Measurements from ENCODE around the gene HMX1.

HMX1 gene

DNA sequence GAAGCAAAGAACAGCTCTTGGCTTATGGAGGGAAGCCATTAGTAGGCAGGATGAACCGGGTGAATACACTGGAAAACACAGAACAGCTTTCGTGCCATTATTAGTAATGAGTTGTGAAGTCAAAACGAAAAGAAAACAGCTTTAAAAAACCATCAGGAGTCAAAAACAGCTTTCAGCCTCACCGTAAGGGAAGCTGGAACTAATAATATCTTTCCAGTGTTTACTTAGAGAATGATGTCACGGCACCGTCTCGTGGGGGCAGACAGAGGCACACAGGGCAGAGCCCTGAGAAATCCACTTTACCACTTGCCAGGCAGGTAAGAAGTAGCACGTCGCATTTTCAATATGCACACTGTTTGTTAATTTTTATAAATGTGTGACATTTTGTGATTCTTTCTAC is 37.9 kb upstream of the HMX1 start:
- peak; percentile 6 for DNase-seq

DNA sequence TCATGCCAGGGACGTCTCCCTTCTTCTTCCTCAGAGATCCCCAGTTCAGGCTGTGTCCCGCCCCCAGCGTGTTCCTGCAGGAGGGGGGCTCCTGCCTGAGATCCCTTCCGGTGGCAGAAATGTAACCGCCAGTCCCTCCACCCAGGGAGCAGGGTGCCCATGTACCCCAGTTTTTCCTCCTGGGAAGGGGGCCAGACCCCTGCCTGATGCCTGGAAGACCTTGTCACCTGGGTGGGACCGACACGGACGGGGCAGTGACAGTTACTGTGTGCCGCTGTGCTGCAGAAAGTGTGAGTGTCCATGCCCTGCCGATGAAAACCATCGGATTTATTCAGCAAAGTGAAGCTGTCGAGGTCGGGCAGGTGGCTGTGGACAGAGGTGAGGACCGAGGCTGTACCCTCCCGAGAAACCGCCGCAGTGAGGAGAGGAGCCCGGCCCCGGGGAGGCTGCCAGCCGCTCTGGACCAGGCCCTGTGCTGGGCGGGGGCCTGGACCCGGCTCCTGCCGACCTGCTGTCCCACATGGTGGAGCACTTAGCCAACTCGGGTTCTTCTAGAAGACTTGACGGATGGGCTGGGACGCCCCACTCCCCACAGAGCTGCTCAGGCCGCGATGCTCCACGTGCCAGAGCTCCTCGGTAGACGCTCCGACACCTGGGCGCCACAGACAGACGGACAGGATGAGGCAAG is 36.7 kb upstream of the HMX1 start:
- DNase-seq, result peak; percentile 9

DNA sequence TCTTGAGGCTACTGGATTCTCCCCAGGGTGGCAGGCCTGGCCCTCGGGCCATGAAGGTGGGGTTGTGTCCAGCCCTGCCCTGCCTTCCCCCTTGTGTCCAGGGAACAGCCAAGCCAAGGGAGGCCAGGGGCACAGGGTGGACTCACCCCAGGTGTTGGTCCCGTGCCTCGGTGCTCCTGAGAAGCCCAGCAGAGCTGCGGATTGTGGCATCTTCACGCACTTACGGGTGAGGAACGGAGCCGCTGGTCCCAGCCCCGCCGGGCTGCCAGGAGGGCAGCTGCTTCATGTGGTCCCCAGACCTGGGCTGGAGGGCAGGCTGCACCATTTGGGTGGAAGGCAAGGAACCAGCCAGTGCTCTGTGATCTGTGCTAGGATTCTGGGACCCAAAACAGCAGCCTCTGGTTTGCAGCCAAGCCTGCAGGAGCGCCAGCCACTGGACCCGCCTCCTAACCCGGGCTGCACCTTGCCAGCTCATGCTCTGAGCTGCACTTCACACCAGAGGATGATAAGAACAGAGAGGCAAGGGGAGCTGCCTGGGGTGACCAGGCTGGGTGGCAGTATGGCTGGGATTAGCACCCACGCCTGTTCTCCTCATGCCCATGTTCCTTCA is 36.1 kb upstream of the HMX1 start:
- peak; percentile 11 for DNase-seq

DNA sequence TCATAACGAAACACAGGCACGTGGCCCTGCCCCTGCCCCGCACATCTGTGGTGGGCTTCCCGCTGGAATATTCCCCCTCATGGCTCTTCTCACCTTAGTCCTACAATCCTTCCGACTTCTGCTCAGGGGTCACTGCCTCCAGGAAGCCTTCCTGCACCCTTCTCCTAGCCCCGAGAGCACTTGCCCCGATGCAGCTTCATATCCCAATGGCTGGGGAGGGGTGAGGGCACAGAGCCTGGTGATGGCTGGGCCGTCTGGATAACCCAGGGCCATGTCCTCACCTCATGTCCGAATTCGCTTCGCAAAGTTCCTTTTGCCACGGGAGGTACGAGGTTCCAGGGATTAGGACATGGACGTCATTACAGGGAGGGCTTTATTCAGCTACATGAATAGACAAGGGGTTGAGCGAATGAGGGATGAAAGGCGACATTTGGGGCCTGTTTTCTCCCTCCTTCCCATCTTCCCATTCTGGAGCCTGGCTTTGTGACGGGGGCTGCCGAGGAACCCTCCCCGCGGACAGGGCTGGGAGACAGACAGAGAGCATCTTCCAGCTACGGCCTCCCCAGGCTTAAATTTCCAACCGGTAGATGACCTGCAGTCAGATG is 35.5 kb upstream of the HMX1 start:
- peak; percentile 16 for DNase-seq

DNA sequence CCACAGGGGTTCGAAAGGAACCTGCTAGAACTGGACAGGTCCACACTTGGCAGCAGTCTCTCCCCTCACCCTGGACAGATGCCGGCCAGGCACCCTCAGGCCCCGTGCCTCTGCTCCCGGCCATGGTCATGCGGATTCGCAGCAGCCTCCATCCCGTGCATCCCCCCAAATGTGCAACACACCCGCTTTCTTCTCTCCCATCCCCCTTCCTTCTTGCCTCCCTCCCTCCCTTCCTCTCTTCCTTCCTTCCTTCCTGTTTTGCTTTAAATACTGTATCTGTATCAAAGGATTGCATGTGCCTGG is 35.0 kb upstream of the HMX1 start:
- DNase-seq, result peak; percentile 5

- peak; percentile 12 for DNase-seq
These were observed 34.4 kb upstream of the HMX1 start for GRCh38 chr4:8905773-8906667.

- peak; percentile 12 for DNase-seq
These were observed 33.7 kb upstream of the HMX1 start for GRCh38 chr4:8905226-8905772.

DNA sequence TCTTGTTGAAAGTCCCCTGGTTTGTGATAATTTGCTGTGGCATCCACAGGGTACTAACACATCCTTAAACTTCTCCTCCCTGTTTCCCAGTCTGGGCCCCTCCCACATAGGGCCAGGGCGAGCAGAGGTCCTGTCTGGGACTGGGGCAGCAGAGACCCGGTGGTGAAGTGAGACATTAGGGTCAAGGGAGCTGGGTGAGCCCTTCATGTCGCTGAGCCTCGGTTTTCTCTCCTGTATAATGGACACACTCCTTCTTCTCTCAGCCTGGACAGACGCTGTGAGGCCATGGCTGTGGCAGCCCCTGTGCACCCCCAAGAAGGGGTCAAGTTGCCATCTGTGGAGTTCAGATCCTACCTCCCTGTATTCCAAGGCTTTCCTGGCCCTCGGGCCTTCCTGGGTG is 33.0 kb upstream of the HMX1 start:
- DNase-seq, result peak; percentile 3

- DNase-seq, result no peak
These were observed 32.4 kb upstream of the HMX1 start for GRCh38 chr4:8904041-8904501.

DNA sequence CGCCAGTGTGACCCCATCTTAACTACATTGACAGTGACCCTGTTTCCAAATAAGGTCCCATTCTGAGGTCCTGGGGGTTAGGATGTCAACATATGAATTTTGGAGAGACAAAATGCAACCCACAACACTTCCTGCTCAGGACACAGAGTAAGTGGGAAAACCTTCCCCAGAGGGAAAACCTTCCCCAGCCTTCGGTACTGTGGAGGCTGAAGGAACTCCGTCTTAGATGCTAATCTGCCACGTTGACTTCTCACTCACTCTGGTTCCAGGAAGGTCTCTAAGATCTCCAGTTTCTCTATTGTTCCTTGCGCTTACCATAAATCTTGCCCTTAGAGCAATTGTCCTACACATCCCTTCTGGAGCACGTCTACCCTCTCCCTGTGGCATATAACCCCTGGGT is 29.7 kb upstream of the HMX1 start:
- DNase-seq, result no peak

- DNase-seq, result no peak
These were observed 28.9 kb upstream of the HMX1 start for GRCh38 chr4:8900588-8900987.

DNA sequence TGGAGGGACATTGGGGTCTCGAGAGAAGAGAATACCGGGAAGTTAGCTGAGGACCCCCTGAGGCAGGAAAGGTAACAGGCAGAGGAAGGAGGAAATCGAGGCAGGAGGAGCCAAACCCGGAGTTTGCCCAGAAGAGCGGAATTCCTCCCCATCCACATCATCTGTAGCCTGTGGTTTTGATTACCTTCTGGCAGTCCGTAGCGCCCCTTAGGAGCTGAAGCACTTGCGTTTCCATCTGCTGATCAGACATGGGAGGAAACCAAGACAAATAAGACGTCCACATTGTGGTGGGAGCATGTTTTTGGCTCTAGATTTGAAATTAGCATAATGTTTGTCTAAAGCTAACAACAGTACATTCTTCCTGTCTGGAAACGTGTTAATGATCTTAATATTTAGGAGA is 26.8 kb upstream of the HMX1 start:
- DNase-seq, result no peak

DNA sequence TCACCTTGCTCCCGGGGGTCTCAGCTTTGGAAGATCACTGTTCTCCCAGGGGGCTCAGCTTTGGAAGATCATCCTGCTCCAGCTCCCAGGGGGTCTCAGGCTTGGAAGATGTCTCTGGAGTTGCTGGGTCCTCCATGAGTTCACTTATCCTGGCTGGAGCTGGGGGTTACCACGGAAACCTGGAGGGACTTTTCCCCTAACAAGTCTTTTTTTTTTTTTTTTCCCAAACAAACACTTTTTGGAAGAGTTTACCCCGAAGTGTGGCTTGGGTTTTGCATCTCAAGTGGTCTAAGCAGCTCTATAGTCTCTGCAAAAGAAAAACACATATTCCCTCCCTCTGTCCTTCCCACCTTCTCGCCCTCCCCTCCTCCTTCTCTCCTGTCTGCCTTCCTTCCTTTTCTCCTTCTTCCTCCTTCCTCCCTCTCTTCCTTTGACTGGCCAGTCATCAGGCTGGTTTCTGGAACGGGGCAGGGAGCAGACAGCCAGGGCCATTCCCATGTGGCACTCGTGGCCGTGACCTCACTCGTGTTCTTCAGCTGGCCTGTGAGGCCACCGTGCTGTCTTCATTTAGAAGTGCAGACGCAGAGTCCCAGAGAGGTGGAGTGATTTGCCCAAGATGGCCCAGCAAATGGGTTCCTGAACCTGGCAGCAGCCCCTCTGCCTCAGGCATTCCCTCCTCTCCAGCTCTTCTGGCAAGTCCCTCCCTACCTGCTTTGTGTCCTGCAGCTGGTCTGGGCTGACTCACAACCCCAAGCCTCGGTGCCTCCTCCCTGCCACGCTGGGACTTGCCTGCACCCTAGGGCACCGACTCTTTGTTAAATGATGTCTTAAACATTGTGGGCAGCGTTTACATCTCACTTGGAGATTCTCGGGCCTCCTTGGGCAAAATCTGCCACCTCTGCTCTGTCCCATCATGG is 25.9 kb upstream of the HMX1 start:
- no peak for DNase-seq

DNA sequence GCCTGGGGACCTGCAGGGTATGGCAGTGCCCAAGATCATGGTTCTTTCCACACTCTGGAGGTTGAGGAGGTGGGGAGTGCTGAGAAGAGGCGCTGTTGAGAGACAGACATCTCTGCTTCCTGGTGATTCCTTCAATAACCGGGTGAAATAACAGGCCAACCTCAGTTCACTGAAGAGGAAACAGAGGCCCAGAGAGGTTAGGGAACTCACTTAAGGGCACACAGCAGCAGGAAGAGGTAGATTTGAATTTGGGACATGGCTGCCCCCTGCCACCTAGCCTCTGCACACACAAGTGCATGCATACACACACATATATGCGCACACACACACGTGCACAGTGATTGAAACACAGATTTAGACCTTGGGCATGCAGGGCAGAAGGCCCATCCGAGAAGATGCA is 24.9 kb upstream of the HMX1 start:
- no peak for DNase-seq

DNA sequence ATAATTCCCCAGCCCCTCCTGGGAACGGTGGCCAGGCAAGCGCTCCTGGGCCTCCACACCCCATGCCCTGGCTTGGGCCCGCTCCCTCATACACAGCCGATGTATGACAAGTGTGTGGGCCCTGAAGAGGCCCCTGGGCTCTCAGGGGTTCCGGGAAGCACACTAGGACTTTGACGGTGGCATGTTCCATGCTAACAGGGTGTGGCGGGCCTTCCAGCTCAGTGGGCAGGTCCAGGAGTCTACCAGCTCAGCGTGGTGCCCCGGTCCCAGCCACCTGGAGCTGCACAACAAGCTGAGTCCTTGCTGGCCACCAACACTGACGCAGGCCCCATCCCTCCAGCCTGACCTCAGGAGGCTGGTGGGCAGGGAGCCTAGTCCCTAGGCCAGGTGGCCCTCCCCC is 24.4 kb upstream of the HMX1 start:
- DNase-seq, result no peak

- no peak for DNase-seq
These were observed 23.7 kb upstream of the HMX1 start for GRCh38 chr4:8895295-8895694.

DNA sequence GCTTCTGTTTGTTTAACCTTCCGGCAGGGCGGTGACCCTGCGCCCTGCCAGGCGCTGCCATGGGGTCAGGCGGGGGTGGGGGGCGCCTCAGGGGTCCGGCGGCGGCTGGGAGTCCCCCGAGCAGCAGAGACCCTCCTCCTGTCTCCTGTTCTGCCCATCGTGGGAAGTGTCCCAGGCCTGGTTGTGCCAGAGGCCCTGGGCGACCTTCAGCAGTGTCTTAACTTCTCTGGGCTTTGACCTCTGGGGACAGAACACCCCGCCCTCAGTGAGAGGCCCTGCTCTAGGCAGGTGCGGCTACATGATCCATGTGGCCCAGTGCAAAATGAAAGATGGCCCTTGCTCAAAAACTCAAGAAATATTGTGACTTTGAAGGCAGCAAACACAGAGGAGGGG is 22.8 kb upstream of the HMX1 start:
- DNase-seq, result no peak

DNA sequence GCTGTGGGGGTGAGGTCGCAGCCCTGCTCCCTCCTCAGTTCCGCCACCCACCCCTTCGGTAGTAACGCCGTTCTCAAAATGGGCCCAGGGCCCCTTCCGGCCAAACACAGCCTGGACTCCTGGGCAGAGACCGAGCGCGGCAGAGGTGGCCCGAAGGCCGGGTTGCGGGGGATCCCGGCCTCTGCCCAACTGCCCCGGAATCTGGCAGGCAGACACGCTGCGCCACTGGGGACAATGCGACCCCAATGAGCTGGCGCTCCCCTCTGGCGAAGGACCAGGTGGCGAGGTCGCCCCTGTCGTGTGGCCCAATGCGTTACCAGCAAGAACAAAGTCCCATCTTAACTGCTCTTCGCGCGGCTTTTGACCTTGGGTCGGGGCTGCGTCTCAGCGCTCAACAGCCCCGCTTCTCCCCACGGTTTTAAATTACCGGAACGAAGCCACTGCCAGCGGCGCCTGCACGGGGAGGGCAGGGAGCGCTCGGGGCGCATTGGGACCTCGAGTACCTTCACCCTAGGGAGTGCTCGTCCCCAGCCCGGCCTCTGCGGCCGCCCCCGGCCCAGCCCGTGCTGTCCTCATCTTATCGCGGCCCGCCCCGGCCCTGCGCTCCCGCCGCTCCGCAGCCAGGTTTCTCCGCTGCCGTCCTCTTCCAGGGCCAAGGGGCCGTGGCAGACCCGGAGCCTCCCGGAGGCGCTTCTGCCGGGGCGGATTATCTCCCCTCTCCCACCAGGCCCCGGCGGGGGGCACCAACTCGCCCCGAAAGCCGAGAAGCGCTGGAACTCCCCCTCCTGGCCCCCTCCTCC is 22.2 kb upstream of the HMX1 start:
- DNase-seq, result no peak

DNA sequence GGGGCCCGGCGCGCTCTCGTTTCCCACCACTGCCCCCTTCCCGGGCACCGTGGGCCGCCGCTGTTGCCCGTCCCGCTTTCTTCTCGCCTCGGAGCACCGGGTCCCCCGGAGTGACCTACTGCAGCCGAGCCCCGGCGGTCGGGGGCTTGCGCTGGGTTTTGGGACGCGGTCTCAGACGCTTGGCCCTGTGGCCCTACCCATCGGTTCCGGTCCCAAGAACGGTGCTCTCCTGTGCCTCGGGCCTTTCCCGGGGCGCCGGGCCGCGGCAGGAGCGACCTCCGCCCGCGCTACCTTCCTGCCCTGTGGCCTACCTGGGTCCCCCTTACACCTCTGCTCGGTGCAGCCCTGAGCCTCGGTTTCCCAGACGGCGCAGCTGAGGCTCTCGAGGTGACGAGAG is 21.6 kb upstream of the HMX1 start:
- no peak for DNase-seq

GRCh38 chr4:8892556-8893226 is 21.1 kb upstream of the HMX1 start:
- DNase-seq, result no peak

Data from CD4-positive, alpha-beta T cell treated with Interleukin-15 for 1 hour (primary cell).